GM23338 (cell line): ENCODE results near the gene GNB5. TPM values are rescaled to one million over a fixed set of nuclear protein-coding genes. Genes with fewer than 3 reads are reported as not detected.

Experiments used
- ATAC-seq: fragments of 200-7000 bp; cut with Tn5 transposase; 3 replicates; pipeline ENCODE4 v1.9.1; 2020
- DNase-seq: peaks from one replicate; pipeline ENCODE4 v3.0.0-alpha.2; 2015; ENCODE audit warnings: low spot score
- H2AFZ ChIP-seq: fragments of 200-600 bp; sonication (generic); 2 replicates; pipeline ENCODE4 v1.8.0; 2016; ENCODE audit warnings: antibody characterized with exemption, mild to moderate bottlenecking, moderate library complexity
- H3F3A ChIP-seq: fragments of 200-600 bp; sonication (generic); replicated peaks from 2 replicates; pipeline ENCODE4 v1.8.0; 2017; ENCODE audit warnings: antibody characterized with exemption, mixed run types, low read depth
- H3K27ac ChIP-seq: fragments of 200-600 bp; sonication (generic); 2 replicates; pipeline ENCODE4 v1.6.1; 2016; ENCODE audit warnings: low read depth
- H3K27me3 ChIP-seq: fragments of 200-600 bp; sonication (generic); 2 replicates; pipeline ENCODE4 v1.8.0; 2016; ENCODE audit warnings: mild to moderate bottlenecking, mixed run types, moderate library complexity; ENCODE audit not compliant: insufficient read depth
- H3K36me3 ChIP-seq: fragments of 200-600 bp; sonication (generic); 2 replicates; pipeline ENCODE4 v1.8.0; 2016; ENCODE audit warnings: mild to moderate bottlenecking; ENCODE audit not compliant: insufficient read depth
- H3K4me1 ChIP-seq: fragments of 200-600 bp; sonication (generic); 2 replicates; pipeline ENCODE4 v1.8.0; 2016; ENCODE audit warnings: mild to moderate bottlenecking, moderate library complexity; ENCODE audit not compliant: insufficient read depth
- H3K4me2 ChIP-seq: fragments of 200-600 bp; sonication (generic); 2 replicates; pipeline ENCODE4 v1.7.1; 2017; ENCODE audit warnings: mixed run types
- H3K4me3 ChIP-seq: fragments of 200-600 bp; sonication (generic); 2 replicates; pipeline ENCODE4 v1.6.1; 2016; ENCODE audit warnings: mixed run types
- H3K79me2 ChIP-seq: fragments of 200-600 bp; sonication (generic); replicated peaks from 2 replicates; pipeline ENCODE4 v1.8.0; 2017; ENCODE audit warnings: mild to moderate bottlenecking; ENCODE audit not compliant: insufficient read depth
- H3K9me2 ChIP-seq: fragments of 200-600 bp; sonication (generic); 2 replicates; pipeline ENCODE4 v1.8.0; 2017; ENCODE audit not compliant: insufficient read depth
- H4K20me1 ChIP-seq: fragments of 200-600 bp; sonication (generic); replicated peaks from 2 replicates; pipeline ENCODE4 v1.8.0; 2017; ENCODE audit warnings: mild to moderate bottlenecking; ENCODE audit not compliant: insufficient read depth
- H3K27ac Mint-ChIP-seq: 2 replicates; pipeline ENCODE4 v1.8.0; 2020; ENCODE audit warnings: inconsistent platforms, mild to moderate bottlenecking, moderate library complexity, mixed read lengths
- H3K27me3 Mint-ChIP-seq: 3 replicates; pipeline ENCODE4 v1.8.0; 2022; ENCODE audit warnings: low read depth, mild to moderate bottlenecking, moderate library complexity, mixed read lengths, inconsistent platforms; ENCODE audit not compliant: insufficient read depth, poor library complexity
- H3K36me3 Mint-ChIP-seq: 3 replicates; pipeline ENCODE4 v1.8.0; 2021; ENCODE audit warnings: low read depth, mild to moderate bottlenecking, inconsistent platforms, moderate library complexity, mixed read lengths
- H3K4me1 Mint-ChIP-seq: 3 replicates; pipeline ENCODE4 v1.8.0; 2020; ENCODE audit warnings: mild to moderate bottlenecking, inconsistent platforms, mixed read lengths
- H3K4me3 Mint-ChIP-seq: 3 replicates; pipeline ENCODE4 v1.8.0; 2021; ENCODE audit warnings: moderate library complexity, mild to moderate bottlenecking, inconsistent platforms, mixed read lengths
- H3K9me3 Mint-ChIP-seq: 3 replicates; pipeline ENCODE4 v1.8.0; 2020; ENCODE audit warnings: moderate library complexity, mild to moderate bottlenecking, inconsistent platforms, mixed read lengths
- CREB1 ChIP-seq: fragments of 250-450 bp; sonication (Bioruptor Pico); IDR thresholded peaks from 2 replicates; pipeline ENCODE4 v1.5.0; 2020; ENCODE audit warnings: low read depth, mild to moderate bottlenecking, moderate library complexity
- CTCF ChIP-seq, 2 experiments: fragments of 200-600 bp in 1 of 2; sonication (generic) in 1 of 2; conservative IDR thresholded peaks; 2 replicates each; pipeline versions ENCODE4 v1.5.1 to v1.6.1; 2016 to 2017; ENCODE audit warnings: antibody characterized with exemption in 2 of 2, low read depth in 2 of 2, mild to moderate bottlenecking in 2 of 2, moderate library complexity in 1 of 2
- ETS1 ChIP-seq: IDR thresholded peaks from 2 replicates; pipeline ENCODE4 v1.6.1; 2016; ENCODE audit warnings: antibody characterized with exemption
- EZH2phosphoT487 ChIP-seq: fragments of 200-600 bp; sonication (generic); IDR thresholded peaks from one replicate; pipeline ENCODE4 v1.8.1; 2018; ENCODE audit warnings: antibody characterized with exemption; ENCODE audit not compliant: unreplicated experiment
- JUNB ChIP-seq: IDR thresholded peaks from one replicate; pipeline ENCODE4 v1.6.1; 2016; ENCODE audit warnings: antibody characterized with exemption; ENCODE audit not compliant: unreplicated experiment
- NANOG ChIP-seq: IDR thresholded peaks from 2 replicates; pipeline ENCODE4 v1.6.1; 2016; ENCODE audit warnings: antibody characterized with exemption, borderline replicate concordance
- POLR2AphosphoS5 ChIP-seq: IDR thresholded peaks from 2 replicates; pipeline ENCODE4 v1.6.1; 2016; ENCODE audit warnings: antibody characterized with exemption, low read depth
- REST ChIP-seq: IDR thresholded peaks from one replicate; pipeline ENCODE4 v1.6.1; 2018; ENCODE audit warnings: antibody characterized with exemption; ENCODE audit not compliant: unreplicated experiment
- STAT1 ChIP-seq: IDR thresholded peaks from one replicate; pipeline ENCODE4 v1.6.1; 2016; ENCODE audit warnings: antibody characterized with exemption; ENCODE audit not compliant: unreplicated experiment
- ZNF114 ChIP-seq: fragments of 250-450 bp; sonication (Bioruptor Pico); IDR thresholded peaks from 2 replicates; pipeline ENCODE4 v1.5.0; 2020; ENCODE audit warnings: mild to moderate bottlenecking, moderate library complexity
- ZNF331 ChIP-seq: fragments of 250-450 bp; sonication (Bioruptor Pico); IDR thresholded peaks from 2 replicates; pipeline ENCODE4 v1.5.0; 2020; ENCODE audit warnings: low read depth, mild to moderate bottlenecking, moderate library complexity
- ZNF462 ChIP-seq: fragments of 250-450 bp; sonication (Bioruptor Pico); IDR thresholded peaks from 2 replicates; pipeline ENCODE4 v1.5.0; 2020; ENCODE audit warnings: mild to moderate bottlenecking, moderate library complexity
- polyA plus RNA-seq: library from polyadenylated mRNA; unstranded; fragments of >200 nt; fragmentation: Nextera tagmentation; extraction: Ambion mirVana; gene quantifications from 2 replicates; pipeline ENCODE4 v1.2.1, GENCODE V29; 2016
- total RNA-seq: library from RNA; depleted of rRNA; stranded (reverse); fragments of >200 nt; shearing (Covaris generic); gene quantifications from 2 replicates; pipeline ENCODE4 v1.2.3, GENCODE V29; 2014

Gene GNB5
- total and polyA plus RNA-seq, 2 experiments from 2014 or later: 23.0 to 40.8 TPM

GRCh38 chr15:52080706-52081392, 110.3 kb downstream of the GNB5 start (continued):
- TF ChIP-seq CREB1 (no peak), EZH2phosphoT487 (no peak), ZNF114 (CRISPR knock-in tag) (no peak)

GRCh38 chr15:52080031-52080430, 111.2 kb downstream of the GNB5 start:
- no peaks in the 10 kb centered on the region; the same call in 2 of the 3 replicates for H3K9me3 Mint-ChIP-seq
- no peaks in the 10 kb centered on the region for H3K36me3 Mint-ChIP-seq
- Histone ChIP-seq H3K9me2 (no peaks in the 10 kb centered on the region), H3K4me3 (no peak overlapping the region), H3K79me2 (no peaks in the 10 kb centered on the region), H4K20me1 (no peaks in the 10 kb centered on the region), H3K36me3 (no peaks in the 10 kb centered on the region), H3K4me2 (no peak overlapping the region), H3K4me1 (no peaks in the 10 kb centered on the region), H3F3A (no peaks in the 10 kb centered on the region), H3K27ac (no peak overlapping the region), H3K27me3 (no peaks in the 10 kb centered on the region), H2AFZ (0 out of 2 replicates have a peak overlapping the region, but pooled peaks have one; percentile 24)
- no peak overlapping the region for H3K27ac Mint-ChIP-seq
- peaks cover 7% of the 10 kb centered on the region for H3K4me1 Mint-ChIP-seq
- ATAC-seq (no peak), DNase-seq (no peak)
- no peak overlapping the region for H3K4me3 Mint-ChIP-seq
- peaks cover 2% of the 10 kb centered on the region for H3K27me3 Mint-ChIP-seq
- TF ChIP-seq STAT1 (no peak), CTCF (conservative IDR thresholded peaks at IDR 0.05; ENCODE audit: low read depth in 2 of 2) (no peak), POLR2AphosphoS5 (no peak), EZH2phosphoT487 (no peak), ZNF462 (CRISPR knock-in tag) (no peak), JUNB (no peak), ZNF331 (CRISPR knock-in tag) (no peak), CREB1 (no peak), REST (no peak), NANOG (no peak), ZNF114 (CRISPR knock-in tag) (no peak), ETS1 (no peak)
